Measurements from ENCODE around the gene B3GAT3. TPM values are rescaled to one million over a fixed set of nuclear protein-coding genes. Genes with fewer than 3 reads are reported as not detected.

Gene B3GAT3
- total and polyA plus RNA-seq, 2 of the 8 experiments (the other 6 are each of a cell fraction or from before 2014, with no cell fraction given) = 28.0 to 39.0 TPM

DNA sequence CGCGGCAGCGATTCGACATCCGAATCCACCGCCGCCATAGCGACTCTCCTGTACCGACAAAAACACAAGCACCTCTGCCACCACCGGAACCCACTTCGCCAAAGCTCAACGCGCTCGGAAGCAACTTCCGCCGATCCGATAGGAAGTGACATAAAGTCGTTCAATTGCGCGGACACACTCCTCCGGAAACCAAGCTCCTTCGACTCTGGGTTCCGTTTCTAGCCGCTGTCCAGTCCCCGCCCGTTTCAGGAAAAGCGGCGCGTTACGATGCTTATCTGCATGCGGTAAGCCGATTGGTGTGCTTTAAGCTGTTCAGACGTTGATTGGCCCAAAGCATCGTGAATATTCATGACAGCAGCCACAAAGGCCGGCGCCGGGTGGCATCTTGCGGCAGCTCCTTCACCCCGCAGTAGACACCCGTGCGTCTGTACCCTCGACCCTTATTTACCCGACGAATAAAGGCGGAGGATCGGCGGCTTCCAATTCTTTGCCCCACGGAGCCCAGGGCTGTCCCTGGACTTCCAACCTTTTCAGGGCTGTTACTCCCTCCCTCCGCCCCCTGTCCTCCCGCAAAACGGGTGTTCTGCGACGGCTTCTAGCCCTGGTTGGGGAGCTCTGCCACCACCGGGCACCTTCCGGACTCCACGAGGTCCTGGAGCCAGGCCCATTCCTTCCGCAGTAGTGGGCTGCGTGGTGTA is 30.2 kb downstream of the B3GAT3 start, which contains the start of gene TUT1 (continued):
- TF ChIP-seq, protein P1, sequence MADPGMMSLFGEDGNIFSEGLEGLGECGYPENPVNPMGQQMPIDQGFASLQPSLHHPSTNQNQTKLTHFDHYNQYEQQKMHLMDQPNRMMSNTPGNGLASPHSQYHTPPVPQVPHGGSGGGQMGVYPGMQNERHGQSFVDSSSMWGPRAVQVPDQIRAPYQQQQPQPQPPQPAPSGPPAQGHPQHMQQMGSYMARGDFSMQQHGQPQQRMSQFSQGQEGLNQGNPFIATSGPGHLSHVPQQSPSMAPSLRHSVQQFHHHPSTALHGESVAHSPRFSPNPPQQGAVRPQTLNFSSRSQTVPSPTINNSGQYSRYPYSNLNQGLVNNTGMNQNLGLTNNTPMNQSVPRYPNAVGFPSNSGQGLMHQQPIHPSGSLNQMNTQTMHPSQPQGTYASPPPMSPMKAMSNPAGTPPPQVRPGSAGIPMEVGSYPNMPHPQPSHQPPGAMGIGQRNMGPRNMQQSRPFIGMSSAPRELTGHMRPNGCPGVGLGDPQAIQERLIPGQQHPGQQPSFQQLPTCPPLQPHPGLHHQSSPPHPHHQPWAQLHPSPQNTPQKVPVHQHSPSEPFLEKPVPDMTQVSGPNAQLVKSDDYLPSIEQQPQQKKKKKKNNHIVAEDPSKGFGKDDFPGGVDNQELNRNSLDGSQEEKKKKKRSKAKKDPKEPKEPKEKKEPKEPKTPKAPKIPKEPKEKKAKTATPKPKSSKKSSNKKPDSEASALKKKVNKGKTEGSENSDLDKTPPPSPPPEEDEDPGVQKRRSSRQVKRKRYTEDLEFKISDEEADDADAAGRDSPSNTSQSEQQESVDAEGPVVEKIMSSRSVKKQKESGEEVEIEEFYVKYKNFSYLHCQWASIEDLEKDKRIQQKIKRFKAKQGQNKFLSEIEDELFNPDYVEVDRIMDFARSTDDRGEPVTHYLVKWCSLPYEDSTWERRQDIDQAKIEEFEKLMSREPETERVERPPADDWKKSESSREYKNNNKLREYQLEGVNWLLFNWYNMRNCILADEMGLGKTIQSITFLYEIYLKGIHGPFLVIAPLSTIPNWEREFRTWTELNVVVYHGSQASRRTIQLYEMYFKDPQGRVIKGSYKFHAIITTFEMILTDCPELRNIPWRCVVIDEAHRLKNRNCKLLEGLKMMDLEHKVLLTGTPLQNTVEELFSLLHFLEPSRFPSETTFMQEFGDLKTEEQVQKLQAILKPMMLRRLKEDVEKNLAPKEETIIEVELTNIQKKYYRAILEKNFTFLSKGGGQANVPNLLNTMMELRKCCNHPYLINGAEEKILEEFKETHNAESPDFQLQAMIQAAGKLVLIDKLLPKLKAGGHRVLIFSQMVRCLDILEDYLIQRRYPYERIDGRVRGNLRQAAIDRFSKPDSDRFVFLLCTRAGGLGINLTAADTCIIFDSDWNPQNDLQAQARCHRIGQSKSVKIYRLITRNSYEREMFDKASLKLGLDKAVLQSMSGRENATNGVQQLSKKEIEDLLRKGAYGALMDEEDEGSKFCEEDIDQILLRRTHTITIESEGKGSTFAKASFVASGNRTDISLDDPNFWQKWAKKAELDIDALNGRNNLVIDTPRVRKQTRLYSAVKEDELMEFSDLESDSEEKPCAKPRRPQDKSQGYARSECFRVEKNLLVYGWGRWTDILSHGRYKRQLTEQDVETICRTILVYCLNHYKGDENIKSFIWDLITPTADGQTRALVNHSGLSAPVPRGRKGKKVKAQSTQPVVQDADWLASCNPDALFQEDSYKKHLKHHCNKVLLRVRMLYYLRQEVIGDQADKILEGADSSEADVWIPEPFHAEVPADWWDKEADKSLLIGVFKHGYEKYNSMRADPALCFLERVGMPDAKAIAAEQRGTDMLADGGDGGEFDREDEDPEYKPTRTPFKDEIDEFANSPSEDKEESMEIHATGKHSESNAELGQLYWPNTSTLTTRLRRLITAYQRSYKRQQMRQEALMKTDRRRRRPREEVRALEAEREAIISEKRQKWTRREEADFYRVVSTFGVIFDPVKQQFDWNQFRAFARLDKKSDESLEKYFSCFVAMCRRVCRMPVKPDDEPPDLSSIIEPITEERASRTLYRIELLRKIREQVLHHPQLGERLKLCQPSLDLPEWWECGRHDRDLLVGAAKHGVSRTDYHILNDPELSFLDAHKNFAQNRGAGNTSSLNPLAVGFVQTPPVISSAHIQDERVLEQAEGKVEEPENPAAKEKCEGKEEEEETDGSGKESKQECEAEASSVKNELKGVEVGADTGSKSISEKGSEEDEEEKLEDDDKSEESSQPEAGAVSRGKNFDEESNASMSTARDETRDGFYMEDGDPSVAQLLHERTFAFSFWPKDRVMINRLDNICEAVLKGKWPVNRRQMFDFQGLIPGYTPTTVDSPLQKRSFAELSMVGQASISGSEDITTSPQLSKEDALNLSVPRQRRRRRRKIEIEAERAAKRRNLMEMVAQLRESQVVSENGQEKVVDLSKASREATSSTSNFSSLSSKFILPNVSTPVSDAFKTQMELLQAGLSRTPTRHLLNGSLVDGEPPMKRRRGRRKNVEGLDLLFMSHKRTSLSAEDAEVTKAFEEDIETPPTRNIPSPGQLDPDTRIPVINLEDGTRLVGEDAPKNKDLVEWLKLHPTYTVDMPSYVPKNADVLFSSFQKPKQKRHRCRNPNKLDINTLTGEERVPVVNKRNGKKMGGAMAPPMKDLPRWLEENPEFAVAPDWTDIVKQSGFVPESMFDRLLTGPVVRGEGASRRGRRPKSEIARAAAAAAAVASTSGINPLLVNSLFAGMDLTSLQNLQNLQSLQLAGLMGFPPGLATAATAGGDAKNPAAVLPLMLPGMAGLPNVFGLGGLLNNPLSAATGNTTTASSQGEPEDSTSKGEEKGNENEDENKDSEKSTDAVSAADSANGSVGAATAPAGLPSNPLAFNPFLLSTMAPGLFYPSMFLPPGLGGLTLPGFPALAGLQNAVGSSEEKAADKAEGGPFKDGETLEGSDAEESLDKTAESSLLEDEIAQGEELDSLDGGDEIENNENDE (IDR thresholded peaks at IDR 0.05; ENCODE audit: insufficient replicate concordance, low read length) = no peak
- TF ChIP-seq POLR2AphosphoS5 (IDR thresholded peaks at IDR 0.05; ENCODE audit: low read depth, low read length) (peak; percentile 93), CREB1 (IDR thresholded peaks at IDR 0.05) (peak; percentile 96), PHF8 (conservative IDR thresholded peaks at IDR 0.05; ENCODE audit: low read depth, low read length) (peak; percentile 42), POLR2A (IDR thresholded peaks at IDR 0.05; ENCODE audit: control extremely low read depth in 1 of 2, low read depth in 2 of 2, low read length in 2 of 2) (peak; percentile 91 to 93), GABPA (IDR thresholded peaks at IDR 0.05; ENCODE audit: borderline replicate concordance, insufficient read depth, low read length) (peak; percentile 99), SAP30 (IDR thresholded peaks at IDR 0.05; ENCODE audit: insufficient read depth, insufficient replicate concordance, low read length) (peak; percentile 71), CBX5 (IDR thresholded peaks at IDR 0.05; ENCODE audit: low read depth, low read length) (no peak), SP2 (IDR thresholded peaks at IDR 0.05; ENCODE audit: low read length) (no peak)
- TF ChIP-seq, protein P2, sequence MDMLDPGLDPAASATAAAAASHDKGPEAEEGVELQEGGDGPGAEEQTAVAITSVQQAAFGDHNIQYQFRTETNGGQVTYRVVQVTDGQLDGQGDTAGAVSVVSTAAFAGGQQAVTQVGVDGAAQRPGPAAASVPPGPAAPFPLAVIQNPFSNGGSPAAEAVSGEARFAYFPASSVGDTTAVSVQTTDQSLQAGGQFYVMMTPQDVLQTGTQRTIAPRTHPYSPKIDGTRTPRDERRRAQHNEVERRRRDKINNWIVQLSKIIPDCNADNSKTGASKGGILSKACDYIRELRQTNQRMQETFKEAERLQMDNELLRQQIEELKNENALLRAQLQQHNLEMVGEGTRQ (IDR thresholded peaks at IDR 0.05; ENCODE audit: low read length) = no peak

Measured in H1 (cell line).